Measurements from ENCODE around the gene HID1. TPM values are rescaled to one million over a fixed set of nuclear protein-coding genes. Genes with fewer than 3 reads are reported as not detected.
"Not testable (repeated sequence)": the region's sequence is repeated elsewhere in the genome, so short reads cannot be mapped to it uniquely, and the experiment has no call there.

HID1 gene
- total RNA-seq (2014; rRNA removed; shearing (Covaris generic)) = 2.1 and 7.8 TPM in 2 replicates

DNA sequence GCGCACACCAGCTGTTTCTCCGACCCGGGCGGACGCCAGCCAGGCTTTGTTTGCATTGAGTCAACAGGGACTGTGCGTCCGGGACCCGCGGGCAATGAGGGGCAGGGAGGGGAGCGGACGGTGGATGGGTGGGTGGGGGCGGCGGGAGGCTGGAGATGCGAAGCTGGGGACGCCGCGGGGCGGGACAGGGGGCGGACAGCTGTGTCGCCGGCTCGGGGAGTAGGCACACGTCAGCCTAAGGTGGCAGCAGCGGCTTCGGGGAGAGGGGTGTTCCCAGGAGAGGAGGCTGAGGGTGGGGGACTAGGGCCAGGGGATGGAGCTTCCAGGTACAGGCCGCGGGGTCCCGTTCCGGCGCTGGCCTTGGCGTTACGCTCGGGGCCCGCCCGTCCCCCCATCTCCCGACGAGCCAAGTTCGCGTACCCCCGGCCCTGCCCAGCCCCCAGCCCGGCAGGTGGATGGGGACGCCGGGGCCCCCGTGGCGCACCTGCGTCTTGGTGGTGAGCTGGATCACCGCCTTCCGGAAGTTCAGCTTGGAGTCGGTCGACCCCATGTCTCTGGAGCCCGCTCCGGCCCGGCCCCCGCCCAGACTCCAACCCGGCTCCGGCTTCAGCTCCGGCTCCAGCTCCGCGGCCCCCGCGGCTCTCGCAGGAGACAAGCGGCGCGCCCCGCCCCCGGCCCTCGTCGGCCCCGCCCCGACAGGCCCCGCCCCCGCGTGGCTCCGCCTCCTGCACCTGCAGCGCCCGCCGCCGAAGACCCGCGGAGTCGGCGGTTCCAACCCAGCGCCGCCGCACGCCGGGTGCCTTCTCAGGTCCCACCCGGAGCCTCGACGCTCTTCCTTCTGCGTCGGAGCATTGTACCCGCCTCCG is at the start of gene HID1:
Gene HID1 (minus strand): TSS at position 653 of the 866 bp plus-strand sequence. CDS start 103 bp downstream, at position 550.
- no peaks in the 10 kb centered on the region for H3K36me3 ChIP-seq (replicated peaks; ENCODE audit: control insufficient read depth, insufficient read depth, low read length)
- H3K27me3 ChIP-seq (ENCODE audit: control insufficient read depth, insufficient read depth, low read length) = peaks cover 46% of the 10 kb centered on the region
- peak within 1 kb of the TSS; percentile 65 for H3K4me3 ChIP-seq (ENCODE audit: insufficient read depth, low read depth, low read length)
- DNase-seq = peak; percentile 98

GRCh38 chr17:75020331-75021110 is 48.0 kb upstream of the HID1 start:
- Histone ChIP-seq H3K27me3 (ENCODE audit: control insufficient read depth, insufficient read depth, low read length) (no peaks in the 10 kb centered on the region), H3K36me3 (replicated peaks; ENCODE audit: control insufficient read depth, insufficient read depth, low read length) (peaks cover 9% of the 10 kb centered on the region), H3K4me3 (ENCODE audit: insufficient read depth, low read depth, low read length) (no peak overlapping the region)
- DNase-seq = no peak

GRCh38 chr17:75019710-75020109 is 47.2 kb upstream of the HID1 start:
- no peak for DNase-seq
- Histone ChIP-seq H3K27me3 (ENCODE audit: control insufficient read depth, insufficient read depth, low read length) (no peaks in the 10 kb centered on the region), H3K4me3 (ENCODE audit: insufficient read depth, low read depth, low read length) (no peak overlapping the region), H3K36me3 (replicated peaks; ENCODE audit: control insufficient read depth, insufficient read depth, low read length) (peaks cover 9% of the 10 kb centered on the region)

DNA sequence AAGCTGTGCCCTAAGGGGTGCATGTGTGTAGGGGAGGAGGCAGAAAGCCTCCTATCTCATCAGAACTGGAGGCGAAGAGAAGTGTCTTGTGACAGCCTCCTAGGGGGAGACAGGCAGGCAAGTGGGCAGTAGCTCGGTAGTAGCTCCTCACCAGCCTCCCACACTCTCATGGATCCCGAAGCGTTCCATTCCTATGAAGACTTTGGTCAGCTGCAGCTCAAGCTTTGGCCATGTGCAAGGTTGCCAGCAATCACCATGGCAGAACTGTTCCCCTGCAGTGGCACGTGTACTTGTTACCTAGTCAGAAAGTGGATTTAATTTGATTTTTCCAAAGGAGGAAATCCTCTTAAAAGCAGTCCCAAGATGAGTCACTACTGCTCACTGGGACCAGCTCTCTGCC is 46.6 kb upstream of the HID1 start:
- DNase-seq = no peak
- H3K4me3 ChIP-seq (ENCODE audit: insufficient read depth, low read depth, low read length) = no peak overlapping the region
- H3K36me3 ChIP-seq (replicated peaks; ENCODE audit: control insufficient read depth, insufficient read depth, low read length) = peaks cover 9% of the 10 kb centered on the region
- no peaks in the 10 kb centered on the region for H3K27me3 ChIP-seq (ENCODE audit: control insufficient read depth, insufficient read depth, low read length)

DNA sequence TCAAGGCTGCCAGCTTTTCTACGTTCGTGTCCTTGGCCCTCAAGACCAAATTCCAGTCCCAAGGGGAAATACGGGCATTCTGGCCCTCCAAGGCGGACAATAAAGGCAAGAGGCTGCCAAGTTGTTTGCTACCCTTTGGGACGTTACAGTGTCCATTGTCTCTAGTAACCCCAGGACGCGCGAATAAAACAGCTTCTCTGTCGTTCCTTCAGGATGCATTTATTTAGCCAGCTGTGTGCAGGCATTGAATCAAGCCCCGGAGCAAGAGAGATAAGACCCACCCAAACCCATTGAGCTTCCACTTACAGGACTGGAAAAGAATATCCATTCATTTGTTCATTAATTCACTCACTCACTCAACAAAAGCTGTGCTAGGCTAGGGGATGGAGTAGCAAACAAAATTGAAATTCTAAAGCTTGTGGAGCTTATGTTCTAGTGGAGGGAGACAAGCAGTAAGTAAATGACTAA is 40.6 kb upstream of the HID1 start:
- DNase-seq = no peak
- Histone ChIP-seq H3K36me3 (replicated peaks; ENCODE audit: control insufficient read depth, insufficient read depth, low read length) (no peaks in the 10 kb centered on the region; the same call in 1 of the 2 replicates), H3K27me3 (ENCODE audit: control insufficient read depth, insufficient read depth, low read length) (no peaks in the 10 kb centered on the region), H3K4me3 (ENCODE audit: insufficient read depth, low read depth, low read length) (peak overlapping the region; percentile 96)

GRCh38 chr17:75012346-75013091 is 40.0 kb upstream of the HID1 start, which contains the start of gene MRPL58:
Gene MRPL58, plus strand, starts transcription at chr17:75012670. Its CDS starts 17 bp downstream, at chr17:75012687.
- Histone ChIP-seq H3K27me3 (ENCODE audit: control insufficient read depth, insufficient read depth, low read length) (no peaks in the 10 kb centered on the region), H3K4me3 (ENCODE audit: insufficient read depth, low read depth, low read length) (peak within 1 kb of the TSS; percentile 96), H3K36me3 (replicated peaks; ENCODE audit: control insufficient read depth, insufficient read depth, low read length) (no peaks in the 10 kb centered on the region; the same call in 1 of the 2 replicates)
- DNase-seq = peak; percentile 97

DNA sequence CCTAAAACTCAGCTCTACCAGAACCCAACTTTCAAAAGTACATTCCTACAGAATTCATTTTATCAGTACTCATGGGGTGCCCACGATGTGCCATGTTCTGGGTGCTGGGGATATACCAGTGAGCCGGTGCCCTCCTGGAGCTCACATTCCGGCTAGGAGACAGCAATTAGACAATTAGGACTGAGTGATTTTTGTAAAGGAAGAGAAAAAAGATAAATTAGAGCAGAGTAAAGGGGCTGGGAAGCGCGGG is 39.5 kb upstream of the HID1 start:
- no peaks in the 10 kb centered on the region; the same call in 1 of the 2 replicates for H3K36me3 ChIP-seq (replicated peaks; ENCODE audit: control insufficient read depth, insufficient read depth, low read length)
- no peaks in the 10 kb centered on the region for H3K27me3 ChIP-seq (ENCODE audit: control insufficient read depth, insufficient read depth, low read length)
- peak overlapping the region; percentile 96 for H3K4me3 ChIP-seq (ENCODE audit: insufficient read depth, low read depth, low read length)
- no peak for DNase-seq

- no peaks in the 10 kb centered on the region for H3K27me3 ChIP-seq (ENCODE audit: control insufficient read depth, insufficient read depth, low read length)
- peak overlapping the region; percentile 96 for H3K4me3 ChIP-seq (ENCODE audit: insufficient read depth, low read depth, low read length)
- no peaks in the 10 kb centered on the region; the same call in 1 of the 2 replicates for H3K36me3 ChIP-seq (replicated peaks; ENCODE audit: control insufficient read depth, insufficient read depth, low read length)
- DNase-seq = peak; percentile 52
Measured at GRCh38 chr17:75011401-75012095, 39.0 kb upstream of the HID1 start.

GRCh38 chr17:75010683-75011400 is 38.3 kb upstream of the HID1 start:
- Histone ChIP-seq H3K36me3 (replicated peaks; ENCODE audit: control insufficient read depth, insufficient read depth, low read length) (no peaks in the 10 kb centered on the region), H3K27me3 (ENCODE audit: control insufficient read depth, insufficient read depth, low read length) (no peaks in the 10 kb centered on the region), H3K4me3 (ENCODE audit: insufficient read depth, low read depth, low read length) (no peak overlapping the region)
- peak; percentile 65 for DNase-seq

DNA sequence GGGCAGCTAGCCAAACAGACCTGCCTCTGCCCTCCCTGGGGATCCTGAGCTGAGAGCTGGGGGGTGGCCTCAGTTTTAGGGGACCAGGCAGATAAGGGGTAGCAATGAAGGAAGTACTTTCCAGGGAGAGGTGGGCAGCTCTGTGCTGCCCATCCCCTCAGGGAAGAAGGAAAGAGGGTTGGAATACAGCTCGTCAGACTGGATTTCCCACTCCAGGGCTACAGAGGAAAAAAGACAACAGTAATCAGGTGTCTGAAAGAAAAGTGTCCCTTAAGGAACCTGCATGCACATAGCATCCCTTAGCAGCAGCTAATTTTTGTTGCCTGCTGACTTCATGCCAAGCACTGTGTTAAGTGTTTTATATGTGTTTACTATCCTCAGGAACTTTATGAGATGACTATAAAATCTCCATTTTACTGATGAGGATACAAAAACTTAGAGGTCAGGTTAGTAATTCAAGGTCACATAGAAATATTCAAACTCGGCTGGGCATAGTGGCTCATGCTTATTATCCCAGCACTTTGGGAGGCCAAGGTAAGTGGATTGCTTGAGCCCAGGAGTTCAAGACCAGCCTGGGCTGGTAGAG is 36.7 kb upstream of the HID1 start:
- Histone ChIP-seq H3K4me3 (ENCODE audit: insufficient read depth, low read depth, low read length) (no peak overlapping the region), H3K27me3 (ENCODE audit: control insufficient read depth, insufficient read depth, low read length) (no peaks in the 10 kb centered on the region), H3K36me3 (replicated peaks; ENCODE audit: control insufficient read depth, insufficient read depth, low read length) (no peaks in the 10 kb centered on the region; the same call in 1 of the 2 replicates)
- DNase-seq = peak; percentile 37

DNA sequence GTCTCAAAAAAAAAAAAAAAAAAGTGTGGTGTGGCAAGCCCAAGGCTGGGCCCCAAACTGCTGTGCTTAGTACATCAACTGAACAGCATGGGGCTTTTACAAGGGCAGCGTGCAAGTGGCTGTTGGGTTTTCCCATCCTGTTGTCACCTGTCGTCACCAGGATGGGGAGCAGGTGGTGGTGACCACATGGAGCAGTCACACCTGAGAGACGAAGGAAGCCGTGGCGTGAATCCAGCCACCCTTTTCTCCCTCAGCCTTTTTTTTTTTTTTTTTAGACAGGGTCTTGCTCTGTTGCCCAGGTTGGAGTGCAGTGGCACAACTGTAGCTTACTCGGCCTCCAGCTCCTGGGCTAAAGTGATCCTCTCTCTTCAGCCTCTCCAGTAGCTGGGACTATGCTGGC is 35.8 kb upstream of the HID1 start:
- no peak overlapping the region for H3K4me3 ChIP-seq (ENCODE audit: insufficient read depth, low read depth, low read length)
- H3K27me3 ChIP-seq (ENCODE audit: control insufficient read depth, insufficient read depth, low read length) = no peaks in the 10 kb centered on the region
- H3K36me3 ChIP-seq (replicated peaks; ENCODE audit: control insufficient read depth, insufficient read depth, low read length) = no peaks in the 10 kb centered on the region; the same call in 1 of the 2 replicates
- no peak for DNase-seq

- Histone ChIP-seq H3K27me3 (ENCODE audit: control insufficient read depth, insufficient read depth, low read length) (no peaks in the 10 kb centered on the region), H3K4me3 (ENCODE audit: insufficient read depth, low read depth, low read length) (no peak overlapping the region), H3K36me3 (replicated peaks; ENCODE audit: control insufficient read depth, insufficient read depth, low read length) (peaks cover 3% of the 10 kb centered on the region)
- no peak for DNase-seq
Measured at GRCh38 chr17:75006653-75007052, 34.1 kb upstream of the HID1 start.

DNA sequence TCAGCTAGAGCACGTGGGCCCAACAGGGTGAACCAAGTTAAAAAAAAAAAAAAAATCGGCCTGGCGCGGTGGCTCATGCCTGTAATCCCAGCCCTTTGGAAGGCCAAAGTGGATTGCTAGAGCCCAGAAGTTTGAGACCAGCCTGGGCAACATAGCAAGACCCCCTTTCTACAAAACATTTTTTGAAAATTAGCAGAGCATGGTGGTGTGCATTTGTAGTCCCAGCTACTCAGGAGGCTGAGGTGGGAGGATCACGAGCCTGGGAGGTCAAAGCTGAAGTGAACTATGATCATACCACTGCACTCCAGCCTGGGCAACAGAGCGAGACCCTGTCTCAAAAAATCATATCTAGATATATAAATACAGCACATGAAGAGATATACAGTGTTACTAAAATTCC is 33.5 kb upstream of the HID1 start:
- not testable (repeated sequence) for DNase-seq; H3K27me3 ChIP-seq (ENCODE audit: control insufficient read depth, insufficient read depth, low read length); H3K36me3 ChIP-seq (replicated peaks; ENCODE audit: control insufficient read depth, insufficient read depth, low read length); H3K4me3 ChIP-seq (ENCODE audit: insufficient read depth, low read depth, low read length)
